Testis (tissue), 2 donors: ENCODE data around the gene ESRRB.

Source experiments
- POLR2A ChIP-seq: fragments of 450-650 bp; IDR thresholded peaks from one replicate; pipeline ENCODE4 v1.6.1; 2017; ENCODE audit warnings: antibody characterized with exemption, mild to moderate bottlenecking, moderate library complexity
- TF ChIP-seq, protein P1 (sequence below), 3 experiments: fragments of 450-650 bp in 2 of 3; fragments of 200-600 bp in 1 of 3; sonication (generic) in 1 of 3; IDR thresholded peaks; one replicate each; pipeline ENCODE4 v1.5.1; 2016 to 2019; ENCODE audit warnings: antibody characterized with exemption in 3 of 3, mild to moderate bottlenecking in 2 of 3, moderate library complexity in 1 of 3

DNA sequence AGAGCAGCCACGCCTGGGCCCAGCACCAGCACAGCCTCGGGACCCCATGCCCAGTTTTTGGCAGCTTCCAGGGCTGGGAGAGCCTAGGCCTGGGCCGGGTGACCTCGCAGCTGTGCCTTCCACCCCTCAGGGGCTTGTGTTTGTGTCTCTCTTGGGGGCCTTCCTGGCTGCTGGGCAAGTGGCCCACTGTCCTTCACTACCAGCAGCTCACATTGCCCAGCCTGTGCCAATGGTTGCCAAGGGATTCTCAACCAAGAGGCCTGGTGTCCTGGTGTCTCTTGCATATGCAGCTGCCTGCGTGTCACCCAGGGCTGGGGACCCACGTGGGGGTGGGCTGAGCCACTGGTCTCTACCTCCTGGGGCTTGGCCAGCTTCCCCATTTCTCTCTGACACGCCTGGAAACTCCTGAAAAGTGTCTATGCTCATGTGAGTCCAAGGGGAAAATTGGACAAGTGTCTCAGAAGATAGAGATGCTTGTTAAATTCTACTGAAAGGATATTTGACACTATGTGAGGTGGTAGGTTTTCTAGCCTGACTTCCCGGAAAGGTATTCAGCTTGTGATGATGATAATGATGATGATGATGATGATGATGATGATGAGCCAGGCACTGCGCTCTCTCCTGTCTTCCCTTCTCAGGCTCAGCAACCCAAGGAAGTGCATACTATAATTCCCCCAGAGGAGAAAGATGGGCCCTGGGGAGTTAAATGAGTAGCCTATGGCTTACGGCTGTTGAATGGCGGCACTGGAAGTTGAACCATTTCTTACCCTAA is 48.8 kb upstream of the ESRRB start:
- TF ChIP-seq, protein P1, sequence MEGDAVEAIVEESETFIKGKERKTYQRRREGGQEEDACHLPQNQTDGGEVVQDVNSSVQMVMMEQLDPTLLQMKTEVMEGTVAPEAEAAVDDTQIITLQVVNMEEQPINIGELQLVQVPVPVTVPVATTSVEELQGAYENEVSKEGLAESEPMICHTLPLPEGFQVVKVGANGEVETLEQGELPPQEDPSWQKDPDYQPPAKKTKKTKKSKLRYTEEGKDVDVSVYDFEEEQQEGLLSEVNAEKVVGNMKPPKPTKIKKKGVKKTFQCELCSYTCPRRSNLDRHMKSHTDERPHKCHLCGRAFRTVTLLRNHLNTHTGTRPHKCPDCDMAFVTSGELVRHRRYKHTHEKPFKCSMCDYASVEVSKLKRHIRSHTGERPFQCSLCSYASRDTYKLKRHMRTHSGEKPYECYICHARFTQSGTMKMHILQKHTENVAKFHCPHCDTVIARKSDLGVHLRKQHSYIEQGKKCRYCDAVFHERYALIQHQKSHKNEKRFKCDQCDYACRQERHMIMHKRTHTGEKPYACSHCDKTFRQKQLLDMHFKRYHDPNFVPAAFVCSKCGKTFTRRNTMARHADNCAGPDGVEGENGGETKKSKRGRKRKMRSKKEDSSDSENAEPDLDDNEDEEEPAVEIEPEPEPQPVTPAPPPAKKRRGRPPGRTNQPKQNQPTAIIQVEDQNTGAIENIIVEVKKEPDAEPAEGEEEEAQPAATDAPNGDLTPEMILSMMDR (IDR thresholded peaks at IDR 0.05), result no peak
- no peak for TF ChIP-seq POLR2A
